MV-4-11 (cell line): ENCODE results near the gene FBXO8.

Experiments
- DNase-seq: peaks from one replicate; lab custom pipeline; 2025; lab: John Stamatoyannopoulos, UW

FBXO8 gene

DNA sequence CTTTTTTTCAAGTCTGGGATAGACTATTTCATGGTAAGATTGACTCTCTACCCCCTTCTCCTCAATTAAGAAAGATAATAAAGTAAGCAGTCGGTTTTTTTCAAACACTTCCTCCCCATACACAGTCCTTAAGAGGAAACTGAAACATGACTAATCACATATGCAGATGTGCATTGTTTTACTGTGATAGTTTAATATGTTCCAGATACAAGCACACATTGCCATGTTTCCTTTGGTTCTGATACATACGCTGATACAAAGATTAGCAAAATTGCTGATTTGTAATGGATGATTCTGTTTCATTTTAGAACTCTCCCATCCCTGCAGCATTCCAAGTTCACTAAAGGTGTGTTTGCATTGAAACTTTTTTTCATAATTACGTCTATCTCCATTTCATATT is 76.1 kb downstream of the FBXO8 start:
- no peak for DNase-seq

DNA sequence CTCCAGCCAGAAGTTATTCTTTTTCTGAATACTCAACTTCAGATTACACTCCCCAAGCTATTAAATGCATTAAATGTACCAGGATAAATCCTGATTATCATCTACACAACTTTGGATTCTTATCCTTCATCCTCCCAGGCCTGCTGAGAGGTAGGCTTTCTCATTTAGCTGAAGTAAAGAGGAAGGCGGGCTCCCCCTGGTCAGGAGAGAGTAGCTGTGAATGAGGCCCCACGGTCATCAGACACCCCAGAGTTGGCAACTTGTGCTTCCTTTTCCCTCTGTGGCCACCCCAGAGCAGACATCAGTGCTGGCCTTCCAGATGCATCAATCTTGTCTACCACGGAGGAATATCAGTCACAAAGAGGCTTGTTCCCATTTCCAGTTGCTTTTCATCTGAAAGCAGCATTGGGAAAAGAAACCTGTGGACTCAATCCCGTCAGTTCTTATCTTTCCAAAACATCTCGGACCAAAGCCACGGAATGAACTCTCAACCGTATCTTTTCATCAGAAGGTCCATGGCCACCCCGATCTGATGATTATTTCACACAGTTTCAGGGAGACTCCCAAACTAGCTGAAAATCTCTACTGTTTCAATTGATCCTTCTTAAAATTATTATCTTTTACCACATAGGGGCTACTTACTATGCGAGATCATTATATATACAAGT is 79.2 kb downstream of the FBXO8 start:
- no peak for DNase-seq

DNA sequence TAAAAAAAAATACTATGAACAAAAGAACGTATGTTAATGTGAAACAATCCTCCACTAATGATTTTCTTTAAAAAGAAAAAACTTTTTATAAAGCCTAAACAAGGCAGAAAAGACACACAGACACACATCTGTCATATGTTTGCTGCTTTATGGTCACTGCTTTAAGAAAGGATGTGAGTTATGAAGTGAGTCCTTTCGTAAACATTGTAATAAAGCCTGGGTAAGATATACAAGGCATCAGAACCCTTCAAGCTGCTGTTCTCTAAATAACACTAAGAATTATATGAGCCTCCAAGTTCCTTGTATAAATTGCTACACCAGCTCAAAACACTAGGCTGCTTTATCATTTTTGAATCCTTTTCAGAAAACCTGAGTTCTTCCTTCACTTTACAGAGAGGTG is 81.6 kb downstream of the FBXO8 start:
- DNase-seq = no peak

DNA sequence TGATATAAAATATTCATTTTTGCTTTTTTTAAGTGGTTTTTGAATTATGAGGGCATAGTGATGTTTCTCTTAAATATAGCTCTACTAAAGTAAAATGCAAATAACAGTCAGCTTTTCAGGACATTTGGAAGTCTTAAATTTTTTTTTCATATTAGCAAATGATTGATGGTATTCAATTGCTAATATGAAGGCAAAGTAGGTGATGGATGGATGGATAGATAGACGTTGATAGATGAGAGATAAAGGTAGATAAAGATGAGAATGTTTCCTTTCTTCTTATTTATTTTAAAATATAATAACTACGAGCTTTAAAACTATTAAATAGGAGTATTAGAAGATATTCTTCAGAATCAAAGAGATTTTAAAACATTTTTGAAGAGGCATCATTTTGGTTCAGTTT is 83.7 kb downstream of the FBXO8 start:
- DNase-seq = no peak

DNA sequence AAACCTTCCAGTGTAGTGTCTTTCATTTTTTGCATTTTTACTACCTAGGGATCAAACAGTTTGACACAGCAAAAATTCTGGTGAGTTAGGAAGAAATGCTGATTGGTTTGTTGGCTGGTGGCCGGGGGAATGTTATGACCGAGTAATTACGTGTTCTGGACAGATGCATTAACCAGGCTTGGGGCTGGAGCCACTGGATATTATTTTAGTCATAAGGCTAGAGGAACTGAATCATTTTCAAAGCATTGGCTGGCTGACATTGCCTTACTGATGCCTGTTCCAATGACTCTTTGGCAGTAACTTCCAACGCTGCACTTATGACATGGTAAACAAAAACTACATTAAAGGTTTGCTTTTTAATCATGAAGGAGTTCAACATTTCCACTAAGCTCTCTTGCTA is 84.6 kb downstream of the FBXO8 start:
- no peak for DNase-seq

DNA sequence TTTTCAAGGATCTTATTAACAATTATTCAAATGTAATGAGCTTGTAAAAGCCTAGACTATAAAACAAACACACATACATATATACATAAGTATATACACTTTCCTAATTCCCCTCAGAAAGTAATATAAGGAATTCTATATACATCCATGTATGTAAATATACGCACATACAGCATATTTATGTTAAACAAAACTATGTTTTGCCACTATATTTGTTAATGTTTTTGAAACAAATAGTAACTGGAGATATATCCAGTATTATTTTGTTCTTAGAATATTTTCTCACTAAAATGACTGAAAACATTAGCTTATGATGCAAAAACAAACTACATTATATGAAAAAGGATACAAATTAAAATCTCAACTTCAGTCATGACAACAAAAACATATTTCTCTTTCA is 85.1 kb downstream of the FBXO8 start:
- DNase-seq = no peak

DNA sequence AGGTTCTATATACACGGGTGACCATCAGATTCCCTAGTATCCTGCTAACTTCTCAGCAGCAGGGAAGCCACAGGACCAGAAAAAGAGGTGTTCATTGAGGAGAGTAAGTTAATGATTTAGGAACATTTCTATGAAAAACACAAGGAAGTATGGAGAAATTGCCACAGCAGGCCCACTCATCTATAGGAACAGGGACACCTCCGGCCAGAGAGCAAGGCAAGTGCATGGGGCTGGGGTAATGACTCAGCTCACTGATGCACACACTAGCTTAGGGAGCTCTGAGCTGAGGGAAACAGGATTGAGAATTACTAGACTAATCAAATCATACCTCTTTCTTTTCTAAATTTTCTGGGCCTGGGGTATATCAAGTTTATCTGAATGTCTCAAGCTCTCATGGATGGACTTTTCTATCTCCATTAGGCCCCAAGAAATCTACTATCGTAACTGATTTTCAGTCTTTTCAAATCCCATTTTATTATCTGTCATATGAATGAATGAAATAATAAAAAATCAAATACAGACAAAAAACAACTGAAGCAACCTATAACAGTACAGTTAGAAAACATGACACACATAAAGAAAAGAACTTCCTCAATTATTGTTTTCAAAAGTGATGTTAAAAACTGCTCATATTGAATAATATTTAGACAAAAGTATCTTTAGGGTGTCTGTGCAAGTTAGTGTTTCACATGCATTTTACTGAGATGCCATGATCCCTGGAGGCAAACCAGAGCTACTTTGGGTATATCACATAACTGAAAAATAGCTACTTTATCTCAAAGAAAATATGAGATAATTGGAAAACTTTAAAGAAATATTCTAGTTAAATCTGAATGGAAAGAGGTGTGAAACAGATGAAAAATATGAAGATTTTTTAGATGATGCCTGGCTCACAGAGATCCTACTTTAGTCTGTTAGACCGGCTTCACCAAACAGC is 89.8 kb downstream of the FBXO8 start:
- no peak for DNase-seq

DNA sequence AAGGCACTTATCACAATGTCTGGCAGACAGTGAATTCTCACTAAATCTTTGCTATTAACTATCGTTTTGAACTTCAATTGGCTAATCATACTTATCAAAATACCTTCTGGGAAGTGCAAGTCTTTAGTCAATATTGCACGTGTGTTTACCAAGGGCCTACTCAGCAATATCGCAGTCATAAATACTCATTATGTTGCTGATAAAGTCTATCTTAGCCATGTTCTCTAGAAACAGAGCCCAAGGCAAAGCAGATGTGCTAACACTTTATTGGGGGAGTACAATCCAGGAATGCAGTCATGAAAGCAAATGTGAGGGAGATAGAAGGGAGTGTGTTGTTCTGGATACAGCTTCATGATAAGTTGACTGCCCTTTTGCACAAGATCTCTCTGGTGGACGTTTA is 90.5 kb downstream of the FBXO8 start:
- no peak for DNase-seq

DNA sequence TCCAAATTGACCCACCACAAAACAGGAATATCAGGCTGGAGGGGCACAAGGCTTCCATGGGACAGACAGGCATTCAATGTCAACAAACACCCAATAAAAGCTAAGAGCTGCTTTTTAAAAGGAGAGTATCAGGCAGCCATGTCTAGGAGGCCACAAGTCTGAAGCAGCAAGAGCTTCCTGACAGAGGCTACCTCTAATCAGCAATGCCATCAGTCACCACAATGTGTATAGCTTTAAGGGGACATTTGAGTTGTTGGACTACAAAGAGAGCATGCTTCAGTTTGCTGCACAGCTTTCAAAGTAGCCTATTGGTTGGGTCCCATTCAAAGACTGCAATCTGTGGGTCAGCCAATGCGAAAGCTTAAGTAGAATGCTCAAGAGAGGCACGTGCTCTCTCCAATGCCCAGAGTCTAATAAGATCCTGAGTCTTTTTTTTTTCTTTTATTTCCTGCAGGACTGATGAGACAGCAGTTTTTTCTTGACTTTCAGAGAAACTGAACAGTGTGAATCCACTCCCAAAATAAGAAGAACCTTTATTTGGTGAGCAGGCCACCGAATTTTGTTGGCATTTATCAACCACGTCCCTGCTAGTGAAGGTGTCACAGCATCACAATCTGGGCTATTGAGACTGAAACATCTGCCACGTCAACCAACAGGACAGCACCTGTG is 92.5 kb downstream of the FBXO8 start:
- DNase-seq = no peak

DNA sequence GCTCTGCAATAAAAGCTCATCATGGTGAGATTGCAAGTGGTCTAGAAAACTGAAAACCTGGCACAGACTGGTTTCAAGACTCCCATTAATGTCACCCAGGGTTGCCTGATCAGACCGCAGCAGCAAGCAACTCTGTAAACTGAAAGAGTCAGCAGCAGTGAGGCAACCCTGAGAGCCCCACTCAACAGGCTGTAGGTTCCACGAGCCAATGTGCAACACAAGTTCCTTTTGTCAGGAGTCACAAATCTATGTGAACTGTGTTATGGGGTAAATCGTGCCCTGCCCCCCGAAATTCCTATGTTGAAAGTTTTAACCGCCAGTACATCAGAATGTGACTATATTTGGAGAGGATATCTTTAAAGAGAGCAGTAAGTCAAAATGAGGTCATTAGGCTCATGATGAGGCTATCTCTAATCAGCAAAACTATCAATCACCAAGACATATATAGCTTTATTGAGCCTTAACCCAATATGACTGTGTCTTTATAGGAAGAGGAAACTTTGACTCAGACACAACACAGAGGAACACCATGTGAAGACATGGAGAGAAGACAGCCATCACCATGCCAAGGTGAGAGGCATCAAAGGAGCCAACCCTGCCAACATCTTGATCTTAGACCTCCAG is 94.0 kb downstream of the FBXO8 start:
- DNase-seq = no peak
